Small intestine (tissue), 7 donors: ENCODE data around the gene PTGR3. TPM values are rescaled to one million over a fixed set of nuclear protein-coding genes. Genes with fewer than 3 reads are reported as not detected.

Experiments
- DNase-seq, 2 donors: peaks; one replicate each; pipeline versions ENCODE4 v3.0.0 to v3.0.0-alpha.2; 2013
- FAIRE-seq: peaks from 2 replicates; lab custom pipeline; 2012; peaks lifted over from hg19 to GRCh38; lab: Jason Lieb, UNC
- H3K27ac ChIP-seq, 3 donors: one replicate each; pipeline ENCODE4 v1.5.1; 2013; ENCODE audit warnings: low read length in 2 of 3, mild to moderate bottlenecking in 2 of 3, control low read depth in 1 of 3, inconsistent platforms in 1 of 3, low read depth in 1 of 3, moderate library complexity in 1 of 3
- H3K27me3 ChIP-seq, 3 donors: one replicate each; pipeline ENCODE4 v1.6.1; 2013; ENCODE audit warnings: low read length in 3 of 3, inconsistent platforms in 1 of 3; ENCODE audit not compliant: control insufficient read depth in 3 of 3, insufficient read depth in 3 of 3
- H3K36me3 ChIP-seq, 3 donors: one replicate each; pipeline ENCODE4 v1.6.1; 2013; ENCODE audit warnings: low read length in 3 of 3, inconsistent platforms in 1 of 3, low read depth in 1 of 3, mild to moderate bottlenecking in 1 of 3, moderate library complexity in 1 of 3; ENCODE audit not compliant: control insufficient read depth in 3 of 3, insufficient read depth in 2 of 3
- H3K4me1 ChIP-seq, 3 donors: one replicate each; pipeline ENCODE4 v1.6.1; 2013; ENCODE audit warnings: low read length in 2 of 3, inconsistent platforms in 1 of 3, low read depth in 1 of 3, mild to moderate bottlenecking in 1 of 3, moderate library complexity in 1 of 3; ENCODE audit not compliant: control insufficient read depth in 3 of 3, insufficient read depth in 2 of 3
- H3K4me3 ChIP-seq, 3 donors: one replicate each; pipeline ENCODE4 v1.5.1; 2013; ENCODE audit warnings: low read length in 3 of 3, control low read depth in 1 of 3, inconsistent platforms in 1 of 3, low read depth in 1 of 3, mild to moderate bottlenecking in 1 of 3, moderate library complexity in 1 of 3
- H3K9me3 ChIP-seq, 2 donors: one replicate each; pipeline ENCODE4 v1.6.1; 2013; ENCODE audit warnings: low read depth in 1 of 2, low read length in 1 of 2; ENCODE audit not compliant: control insufficient read depth in 2 of 2, insufficient read depth in 1 of 2
- WGBS, 3 donors: extraction: QIAGEN DNeasy Blood & Tissue Kit; methylation state at CpG; one replicate each; pipeline ENCODE4 v1.1.7; 2013; 5-methylcytosine and 5-hydroxymethylcytosine counted together
- polyA plus RNA-seq, 4 donors: library from polyadenylated mRNA; stranded (reverse) in 3 of 4; unstranded in 1 of 4; fragments of 200-250 nt in 3 of 4; fragments of 120-200 nt in 1 of 4; gene quantifications; one replicate each; pipeline versions ENCODE4 v1.2.1 to v1.2.3, GENCODE V29; 2013
- donor health status: healthy with polysubstance abuse.
- donor health status: control.
- donor health status: control.
- donor health status: Bipolar disorder and iron deficiency.
- donor health status: healthy.

PTGR3 gene
- polyA plus RNA-seq, 4 donors = 11.6 to 49.7 (median 22.1) TPM

- FAIRE-seq (no peak), DNase-seq (no peak)
- peaks cover 6 to 41% (median 19%) of the 10 kb centered on the region in 3 donors for H3K4me1 ChIP-seq
- no peaks in the 10 kb centered on the region for H3K9me3 ChIP-seq
- WGBS, 3 donors = 81 to 87% (median 85%) methylated on average over 5 of the region's 5 CpGs
- no peak overlapping the region for H3K4me3 ChIP-seq
- peaks cover 0 to 14% (median 0%) of the 10 kb centered on the region in 3 donors for H3K36me3 ChIP-seq
- H3K27me3 ChIP-seq = no peaks in the 10 kb centered on the region
- H3K27ac ChIP-seq = no peak overlapping the region
Observed at GRCh38 chr18:75251466-75251865, 42.5 kb upstream of the PTGR3 start.

- DNase-seq (no peak), FAIRE-seq (no peak)
- Histone ChIP-seq H3K4me1 (peaks cover 6 to 44% (median 16%) of the 10 kb centered on the region in 3 donors), H3K9me3 (no peaks in the 10 kb centered on the region), H3K36me3 (peaks cover 0 to 14% (median 0%) of the 10 kb centered on the region in 3 donors), H3K27me3 (no peaks in the 10 kb centered on the region), H3K27ac (no peak overlapping the region), H3K4me3 (no peak overlapping the region)
- WGBS, 3 donors = 93 to 98% (median 95%) methylated on average over 20 of the region's 20 CpGs
Observed at GRCh38 chr18:75250471-75250821, 41.5 kb upstream of the PTGR3 start.

GRCh38 chr18:75249672-75250470 lies 40.9 kb upstream of the PTGR3 start:
- DNase-seq (no peak), FAIRE-seq (no peak)
- peak overlapping the region in 2 of 3 donors; percentile 12 to 48 for H3K27ac ChIP-seq
- 82 to 92% (median 87%) methylated on average over 17 to 18 of the region's 18 CpGs for whole genome bisulfite sequencing, 3 donors
- H3K27me3 ChIP-seq = no peaks in the 10 kb centered on the region
- no peak overlapping the region for H3K4me3 ChIP-seq
- peaks cover 0 to 14% (median 0%) of the 10 kb centered on the region in 3 donors for H3K36me3 ChIP-seq
- peaks cover 6 to 40% (median 14%) of the 10 kb centered on the region in 3 donors for H3K4me1 ChIP-seq
- no peaks in the 10 kb centered on the region for H3K9me3 ChIP-seq

GRCh38 chr18:75249175-75249518 lies 40.2 kb upstream of the PTGR3 start:
- FAIRE-seq = no peak
- Histone ChIP-seq H3K36me3 (peaks cover 0 to 14% (median 0%) of the 10 kb centered on the region in 3 donors), H3K4me1 (peaks cover 6 to 39% (median 14%) of the 10 kb centered on the region in 3 donors), H3K9me3 (no peaks in the 10 kb centered on the region), H3K4me3 (no peak overlapping the region), H3K27me3 (no peaks in the 10 kb centered on the region), H3K27ac (peak overlapping the region in 2 of 3 donors; percentile 12 to 77)
- no peak for DNase-seq
- 92 to 100% (median 95%) methylated on average over 4 to 9 of the region's 9 CpGs for WGBS, 3 donors

GRCh38 chr18:75248426-75249174 lies 39.7 kb upstream of the PTGR3 start:
- no peaks in the 10 kb centered on the region for H3K27me3 ChIP-seq
- WGBS, 3 donors = 82 to 88% (median 83%) methylated on average over 20 of the region's 20 CpGs
- DNase-seq (no peak), FAIRE-seq (no peak)
- H3K36me3 ChIP-seq = peaks cover 0 to 14% (median 0%) of the 10 kb centered on the region in 3 donors
- H3K27ac ChIP-seq = peak overlapping the region; percentile 60 to 77 (median 62)
- no peaks in the 10 kb centered on the region for H3K9me3 ChIP-seq
- peaks cover 6 to 34% (median 14%) of the 10 kb centered on the region in 3 donors for H3K4me1 ChIP-seq
- H3K4me3 ChIP-seq = peak overlapping the region in 2 of 3 donors; percentile 23 to 26

GRCh38 chr18:75247611-75248421 lies 38.9 kb upstream of the PTGR3 start:
- WGBS, 3 donors = 15 to 23% (median 23%) methylated on average over 8 of the region's 8 CpGs
- Histone ChIP-seq H3K4me1 (peaks cover 7 to 31% (median 12%) of the 10 kb centered on the region in 3 donors), H3K27ac (peak overlapping the region; percentile 60 to 77 (median 62)), H3K27me3 (no peaks in the 10 kb centered on the region), H3K4me3 (peak overlapping the region in 2 of 3 donors; percentile 26 to 35), H3K9me3 (no peaks in the 10 kb centered on the region), H3K36me3 (peaks cover 0 to 14% (median 0%) of the 10 kb centered on the region in 3 donors)
- no peak for FAIRE-seq
- DNase-seq = peak; percentile 62 to 77

GRCh38 chr18:75246721-75247610 lies 38.0 kb upstream of the PTGR3 start:
- H3K27me3 ChIP-seq = no peaks in the 10 kb centered on the region
- peak overlapping the region; percentile 6 to 77 (median 46) for H3K27ac ChIP-seq
- H3K9me3 ChIP-seq = no peaks in the 10 kb centered on the region
- FAIRE-seq (no peak), DNase-seq (peak in 1 of 2 donors; percentile 15)
- H3K36me3 ChIP-seq = peaks cover 0 to 14% (median 0%) of the 10 kb centered on the region in 3 donors
- H3K4me1 ChIP-seq = peaks cover 7 to 31% (median 12%) of the 10 kb centered on the region in 3 donors
- WGBS, 3 donors = 66 to 73% (median 70%) methylated on average over 10 of the region's 10 CpGs
- peak overlapping the region in 2 of 3 donors; percentile 26 to 35 for H3K4me3 ChIP-seq
